HG03045 (cell line): ENCODE measurements around the gene CDKN2B-AS1.

Experiments
- ATAC-seq: cut with Tn5 transposase; IDR thresholded peaks from one replicate; pipeline ENCODE4 v1.9.1; 2021; ENCODE audit warnings: mild to moderate bottlenecking, moderate library complexity; ENCODE audit not compliant: unreplicated experiment

The CDKN2B-AS1 gene

DNA sequence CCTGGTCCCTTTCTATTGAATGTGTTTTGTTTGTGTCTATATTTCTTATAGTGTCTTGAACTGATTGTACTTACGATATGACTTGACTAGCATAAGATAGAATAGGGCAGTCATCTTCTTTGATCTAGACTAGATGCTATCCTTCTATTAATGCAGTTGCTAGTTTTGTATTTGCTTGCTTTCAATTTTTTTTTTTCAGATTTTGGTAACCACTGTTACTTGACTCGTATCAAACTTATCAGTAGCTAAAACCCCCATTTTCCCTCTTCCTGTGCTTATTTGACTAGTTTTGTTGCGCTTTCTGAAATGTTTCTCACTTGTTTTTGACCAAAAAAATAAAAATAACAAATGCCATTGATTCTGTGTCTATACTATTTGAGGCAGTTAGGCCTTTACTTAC, 83.5 kb downstream of the CDKN2B-AS1 start:
- no peak for ATAC-seq

DNA sequence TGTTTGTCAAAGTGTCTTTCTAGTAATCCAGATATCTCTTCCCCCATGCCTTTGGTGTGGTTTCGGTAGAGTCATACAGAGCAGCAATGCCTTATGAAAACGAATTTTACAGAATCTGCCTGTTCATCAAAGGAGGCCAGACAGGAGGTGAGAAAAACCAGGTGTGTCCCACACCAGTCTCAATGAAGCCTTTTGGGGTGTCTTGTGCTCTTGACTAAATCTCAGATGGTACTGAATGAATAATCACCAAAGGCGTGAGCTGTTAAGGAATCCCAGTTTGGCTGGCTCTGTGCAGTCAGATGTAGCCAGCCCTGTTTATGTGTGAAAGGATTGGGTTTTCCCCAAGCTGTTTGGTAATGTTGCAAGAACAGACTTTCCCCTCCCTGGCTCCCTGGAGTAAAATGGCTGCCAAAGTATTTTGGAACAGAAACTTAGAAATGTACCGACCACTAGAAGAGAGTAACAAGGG, 85.3 kb downstream of the CDKN2B-AS1 start:
- ATAC-seq, result peak; percentile 93

DNA sequence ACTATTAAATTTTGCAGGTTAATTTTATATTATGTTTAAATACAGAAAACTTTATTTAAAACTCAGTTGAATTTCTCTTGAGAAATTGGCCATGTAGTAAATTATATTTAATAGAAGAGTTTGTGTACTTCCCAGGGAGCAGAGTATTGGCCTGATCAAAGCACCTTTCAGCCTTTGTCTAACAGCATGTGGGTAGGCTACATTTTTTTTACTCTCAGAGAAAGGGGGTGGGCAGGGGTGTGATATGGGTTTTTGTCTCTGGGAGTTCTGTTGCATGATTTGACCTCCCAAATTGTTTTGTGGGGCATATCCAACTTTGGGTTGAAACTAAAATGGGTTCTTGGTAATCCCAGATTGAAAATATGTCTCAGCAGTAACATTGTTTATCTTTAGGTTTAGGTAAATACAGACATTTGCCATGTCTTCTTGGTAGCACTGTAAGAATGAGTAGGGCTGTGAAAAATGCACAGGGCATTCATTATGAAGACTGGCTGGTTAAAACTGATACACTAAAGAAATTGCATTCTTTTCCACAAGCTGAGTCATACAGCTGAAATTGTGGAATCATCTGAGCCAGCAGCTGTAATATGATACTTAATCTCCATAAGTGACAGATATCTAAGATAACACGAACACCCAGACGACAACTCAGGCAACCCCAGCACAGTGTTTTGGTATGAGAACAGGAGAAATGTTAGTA, 89.9 kb downstream of the CDKN2B-AS1 start:
- ATAC-seq, result no peak

DNA sequence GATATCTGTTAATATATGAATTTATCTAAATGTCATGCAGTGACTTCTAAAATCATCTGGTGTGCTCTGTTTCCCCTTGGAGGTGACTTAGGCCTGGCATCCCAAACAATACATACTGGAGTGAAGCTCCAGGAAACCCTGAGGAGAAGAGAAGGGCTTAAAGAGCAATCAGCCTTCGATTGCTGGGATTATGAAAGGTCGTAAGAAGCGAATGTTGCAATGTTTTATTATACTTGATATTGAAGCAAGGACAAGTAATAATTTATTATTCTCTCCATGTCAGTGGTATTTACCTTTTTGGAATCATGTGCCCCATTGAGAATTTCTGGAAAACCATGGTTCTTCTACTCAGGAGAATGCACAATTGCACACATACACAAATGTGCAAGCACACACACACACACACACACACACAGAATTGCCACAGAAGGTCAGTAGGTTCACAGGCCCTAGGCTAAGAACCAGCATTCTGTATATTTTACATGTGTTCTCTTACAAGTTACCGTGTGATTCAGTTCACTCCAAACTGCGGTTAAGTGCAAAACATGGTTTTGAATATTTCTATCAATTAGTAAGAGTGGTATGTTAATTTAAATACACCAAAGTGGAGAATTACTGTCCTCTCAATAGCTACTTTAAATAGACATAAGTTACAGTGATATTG, 93.6 kb downstream of the CDKN2B-AS1 start:
- no peak for ATAC-seq

DNA sequence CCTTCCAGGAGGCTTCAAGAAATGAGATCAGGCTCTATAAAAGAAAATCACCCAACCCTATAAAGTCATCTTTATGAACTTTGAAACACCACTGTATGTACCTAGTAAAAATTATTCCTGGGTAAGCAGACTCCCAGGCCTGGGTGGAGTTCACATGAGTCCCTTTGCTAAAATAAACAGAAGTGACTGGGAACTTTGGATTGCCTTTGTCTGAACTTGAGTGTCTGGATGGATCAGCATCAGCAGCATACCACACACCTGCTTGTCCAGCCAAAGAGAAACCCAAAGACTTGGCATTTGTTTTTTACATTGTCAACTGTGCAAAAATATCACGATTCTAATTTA, 94.1 kb downstream of the CDKN2B-AS1 start:
- ATAC-seq, result no peak

DNA sequence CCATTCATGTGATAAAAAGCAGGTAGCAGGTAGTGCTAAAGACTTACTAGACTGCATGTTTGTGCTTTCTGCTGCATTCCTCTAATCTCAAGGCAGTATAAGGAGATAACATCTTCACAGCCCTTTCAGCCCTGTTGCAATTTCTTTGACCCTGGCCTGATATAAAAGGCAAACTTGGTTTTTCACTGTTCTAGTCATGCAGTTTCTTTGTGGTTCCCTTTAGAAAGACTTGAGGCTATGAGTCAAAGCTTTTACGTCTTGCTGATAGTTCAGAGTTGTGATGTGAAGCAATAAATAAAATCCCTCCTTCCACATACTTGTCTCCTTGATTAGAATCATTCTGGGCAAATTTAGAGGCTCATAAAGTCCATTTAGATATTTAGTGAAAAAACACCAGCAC, 103.1 kb downstream of the CDKN2B-AS1 start:
- ATAC-seq, result no peak

DNA sequence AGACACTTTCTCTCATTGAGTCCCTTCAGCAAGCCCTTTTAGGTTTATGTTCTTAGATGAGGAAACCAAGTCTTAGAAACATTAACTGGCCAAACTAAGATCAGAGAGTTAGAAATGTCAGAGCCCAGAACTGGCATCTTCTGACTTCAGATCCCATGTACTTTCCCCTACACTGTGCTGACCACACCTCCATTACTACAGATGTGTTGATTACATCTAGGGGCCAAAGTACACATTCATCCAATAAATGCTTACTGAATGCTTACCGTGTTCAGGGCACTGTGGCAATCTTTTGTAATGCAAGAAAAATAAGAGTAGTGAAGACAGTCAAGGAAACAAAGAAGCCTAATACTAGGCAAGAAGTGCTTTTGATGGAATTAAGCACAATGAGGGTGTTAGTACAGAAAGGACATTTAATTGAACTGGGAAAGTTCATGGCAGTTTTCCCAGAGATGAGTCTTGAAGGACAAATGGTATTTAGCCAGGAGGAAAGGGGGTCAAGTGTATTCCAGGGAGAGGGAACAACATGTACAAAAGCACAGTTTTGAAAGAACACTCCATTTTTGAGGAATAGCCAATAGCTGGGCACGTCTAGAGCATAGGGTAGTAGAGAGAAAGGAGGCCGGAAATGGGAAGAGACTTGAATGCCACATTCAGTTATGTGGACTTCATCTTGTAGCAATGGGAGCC, 104.2 kb downstream of the CDKN2B-AS1 start:
- no peak for ATAC-seq

DNA sequence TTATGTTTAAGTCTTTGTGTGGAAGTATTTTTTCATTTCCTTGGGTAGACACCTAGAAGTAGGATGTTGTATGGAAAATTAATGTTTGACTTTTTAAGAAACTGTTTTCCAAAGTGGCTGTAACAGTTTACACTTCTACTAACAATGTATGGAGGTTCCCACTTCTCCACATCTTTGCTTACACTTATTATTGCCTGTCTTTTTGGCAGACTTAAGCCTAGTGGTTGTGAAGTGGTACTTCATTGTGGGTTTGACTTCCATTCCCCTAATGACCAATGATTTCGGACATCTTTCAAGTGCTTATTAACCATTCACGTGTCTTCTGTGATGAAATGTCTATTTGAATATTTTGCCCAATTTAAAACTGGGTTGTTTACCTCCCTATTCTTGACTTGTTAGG, 106.0 kb downstream of the CDKN2B-AS1 start:
- no peak for ATAC-seq

DNA sequence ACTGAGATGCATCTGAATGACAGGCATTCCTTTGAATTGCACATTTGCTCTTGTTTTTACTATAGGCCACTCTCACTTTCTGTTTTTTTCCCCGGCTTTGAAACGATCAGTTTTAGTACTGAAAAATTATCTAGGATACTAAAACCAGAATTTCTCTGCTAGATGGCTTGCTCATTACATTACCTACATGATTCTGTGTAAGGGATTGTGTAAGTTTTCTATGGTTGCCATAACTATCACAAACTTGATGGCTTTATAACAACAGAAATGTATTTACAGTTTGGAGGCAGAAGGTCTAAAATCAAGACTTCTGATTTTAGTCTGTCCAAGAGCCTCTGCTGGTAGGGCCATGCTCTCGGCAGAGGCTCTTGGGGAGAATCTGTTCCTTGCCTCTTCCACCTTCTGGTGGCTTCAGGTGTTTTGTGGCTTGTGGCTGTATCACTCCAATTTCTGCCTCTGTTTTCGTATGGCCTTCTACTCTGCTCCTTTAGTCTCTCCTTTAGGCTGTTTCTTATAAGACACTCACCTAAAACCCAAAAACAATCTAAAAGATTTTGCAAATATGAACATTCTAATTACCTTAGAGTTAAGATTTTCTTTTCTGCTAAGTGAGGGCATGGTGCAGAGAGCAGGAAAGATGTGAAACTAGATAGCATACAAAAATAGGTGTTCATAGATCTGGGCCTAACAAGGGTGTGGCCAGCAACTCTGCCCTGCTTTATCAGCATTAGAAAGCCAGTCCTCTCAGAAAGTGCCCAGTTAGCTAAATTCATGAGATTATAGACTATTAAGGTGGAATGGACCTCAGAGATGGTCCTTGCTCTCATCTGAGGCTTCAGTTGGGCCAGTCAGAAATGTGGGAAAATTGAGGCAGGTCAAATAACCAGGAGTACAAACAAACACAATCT, 107.8 kb downstream of the CDKN2B-AS1 start:
- no peak for ATAC-seq

DNA sequence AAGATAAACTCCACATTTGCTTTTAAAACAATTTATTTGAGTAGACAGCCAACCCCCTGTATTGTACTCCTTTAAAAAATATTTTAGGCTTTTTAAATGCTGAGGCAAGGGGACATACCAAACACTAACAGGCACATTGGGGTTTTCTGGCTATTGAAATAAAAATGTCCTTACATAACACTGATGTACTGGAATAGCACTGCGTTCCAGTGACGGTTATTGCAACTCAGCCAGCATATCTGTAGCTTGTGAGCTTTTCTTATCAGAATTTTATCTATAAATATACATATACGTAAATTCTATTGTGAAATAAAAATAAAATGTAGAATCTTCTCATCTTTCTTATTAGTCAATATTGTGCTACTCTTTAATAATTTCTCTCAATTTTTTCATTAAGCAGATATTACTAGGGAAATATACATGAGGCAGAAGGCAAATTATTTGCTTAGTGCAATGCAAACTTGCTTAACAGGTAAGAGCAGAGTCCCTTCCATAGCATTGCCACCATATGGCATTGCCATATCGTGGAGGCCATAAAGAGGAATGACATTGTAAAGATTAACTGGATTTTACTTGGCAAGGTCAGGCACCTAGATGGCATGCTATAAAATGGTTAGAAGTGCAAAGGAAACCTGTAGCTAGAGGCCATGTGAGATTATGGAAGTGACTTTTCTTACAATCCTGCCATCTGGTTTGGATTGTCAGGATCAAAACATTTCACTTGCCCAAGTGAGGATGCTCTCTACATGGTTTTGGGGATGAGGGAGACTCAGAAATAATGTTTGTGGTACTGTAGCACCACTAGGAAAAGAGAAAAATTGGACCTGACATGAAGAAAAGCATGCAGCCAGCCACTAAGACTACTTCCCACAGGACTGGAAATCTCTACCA, 109.3 kb downstream of the CDKN2B-AS1 start:
- ATAC-seq, result no peak

DNA sequence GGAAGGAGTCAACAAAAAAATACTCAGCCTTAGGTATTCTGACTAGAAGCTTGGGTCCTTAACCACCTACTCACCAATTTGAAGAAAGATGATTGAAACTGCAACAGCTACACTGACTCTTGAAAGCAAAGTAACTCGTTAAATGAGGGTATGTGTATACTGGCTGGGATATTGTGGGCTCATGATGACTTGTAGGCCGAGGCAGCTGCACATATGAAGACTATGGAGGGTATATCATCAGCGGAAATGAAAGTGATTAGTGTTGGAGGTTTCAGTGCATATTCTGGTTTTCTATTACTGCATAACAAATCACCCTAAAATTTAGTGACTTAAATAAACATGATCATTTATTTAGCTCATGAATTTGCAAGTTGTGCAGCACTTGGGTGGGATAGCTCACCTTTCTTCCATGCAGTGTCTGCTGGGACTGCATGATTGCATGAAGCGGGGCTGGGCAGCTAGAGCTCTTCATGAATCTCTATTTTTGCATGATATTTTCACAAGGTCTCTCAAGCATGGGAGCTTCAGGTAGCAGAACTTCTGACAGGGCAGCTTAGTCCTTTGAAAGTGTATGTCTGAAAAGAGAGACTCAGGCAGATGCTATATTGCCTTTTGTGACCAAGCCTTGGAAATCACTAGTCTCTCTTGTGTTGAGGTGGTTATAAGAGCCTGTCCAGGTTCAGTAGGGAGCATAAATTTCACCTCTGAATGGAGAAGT, 110.6 kb downstream of the CDKN2B-AS1 start:
- ATAC-seq, result peak; percentile 98

DNA sequence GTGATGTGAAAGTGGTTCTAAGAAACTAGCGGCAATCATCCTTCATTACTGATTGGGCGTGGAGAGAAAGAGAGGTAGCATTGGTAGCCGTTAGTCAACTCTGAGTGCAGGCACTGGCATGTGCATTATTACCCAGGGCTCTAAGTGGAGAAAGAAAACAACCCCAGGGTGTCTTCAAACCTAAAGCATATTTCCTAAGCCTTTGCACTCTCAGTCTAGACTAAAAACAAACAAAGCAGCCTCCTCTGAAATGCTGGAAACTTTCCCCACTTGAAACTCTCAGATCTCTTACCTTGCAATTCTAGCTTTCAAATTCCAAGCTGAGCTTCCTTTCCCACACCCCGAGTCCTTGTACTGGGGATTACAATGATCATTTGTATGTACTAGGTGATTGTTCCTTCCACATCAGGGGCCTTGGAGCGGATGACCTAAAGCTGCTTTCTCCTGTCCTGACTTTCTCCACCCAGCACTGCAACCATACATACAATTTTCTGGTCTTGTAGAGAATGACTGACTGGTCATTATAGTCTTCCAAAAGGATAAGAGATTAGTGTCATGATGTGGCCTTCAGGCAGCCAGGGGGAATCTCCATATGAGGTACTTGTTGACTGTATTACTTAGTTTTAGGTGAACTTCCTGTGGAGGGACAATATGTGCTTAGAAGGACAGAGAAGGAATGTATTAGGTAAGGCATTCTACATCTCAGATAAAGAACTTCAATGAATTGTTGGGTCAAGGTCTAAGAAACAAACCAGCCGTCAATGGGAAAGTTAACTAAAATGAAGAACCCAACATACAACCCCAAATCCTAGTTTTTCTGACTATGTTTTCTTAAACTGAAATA, 112.8 kb downstream of the CDKN2B-AS1 start:
- ATAC-seq, result no peak

DNA sequence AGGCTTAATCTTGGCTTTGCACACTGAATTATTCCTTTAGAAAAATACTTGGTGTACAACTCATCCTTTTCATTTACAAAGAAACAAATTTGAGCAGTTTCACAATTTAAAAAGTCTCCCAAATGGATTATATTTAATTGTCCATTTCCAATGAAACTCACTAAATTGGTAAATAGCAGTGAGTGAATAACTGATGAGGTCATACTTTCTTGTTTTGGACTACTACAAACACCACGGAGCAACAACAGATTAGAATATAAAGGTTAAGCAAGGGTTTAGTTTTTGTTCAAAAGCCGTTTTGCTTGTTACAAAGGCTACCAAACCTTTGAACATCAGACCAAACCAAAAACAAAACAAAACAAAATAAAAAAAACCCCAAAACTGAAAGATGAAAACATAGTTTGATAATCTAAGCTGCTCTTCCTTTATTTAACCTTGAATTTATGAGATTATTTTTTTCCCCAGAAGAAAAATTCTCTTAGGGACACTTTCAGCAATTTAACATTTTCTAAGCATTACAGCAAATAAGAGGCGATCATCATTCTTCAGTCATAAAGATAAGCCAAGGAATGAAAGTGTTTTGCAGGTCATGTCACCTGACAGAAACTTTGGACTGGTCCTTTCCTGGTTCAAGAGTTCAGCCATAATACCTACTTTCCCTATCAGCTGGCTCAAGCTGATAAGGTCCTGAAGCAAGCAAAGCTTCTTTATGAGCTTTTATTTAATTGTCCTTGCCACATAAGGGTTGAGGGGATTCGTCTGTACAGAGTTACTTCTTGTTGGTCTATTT, 114.2 kb downstream of the CDKN2B-AS1 start:
- ATAC-seq, result no peak

DNA sequence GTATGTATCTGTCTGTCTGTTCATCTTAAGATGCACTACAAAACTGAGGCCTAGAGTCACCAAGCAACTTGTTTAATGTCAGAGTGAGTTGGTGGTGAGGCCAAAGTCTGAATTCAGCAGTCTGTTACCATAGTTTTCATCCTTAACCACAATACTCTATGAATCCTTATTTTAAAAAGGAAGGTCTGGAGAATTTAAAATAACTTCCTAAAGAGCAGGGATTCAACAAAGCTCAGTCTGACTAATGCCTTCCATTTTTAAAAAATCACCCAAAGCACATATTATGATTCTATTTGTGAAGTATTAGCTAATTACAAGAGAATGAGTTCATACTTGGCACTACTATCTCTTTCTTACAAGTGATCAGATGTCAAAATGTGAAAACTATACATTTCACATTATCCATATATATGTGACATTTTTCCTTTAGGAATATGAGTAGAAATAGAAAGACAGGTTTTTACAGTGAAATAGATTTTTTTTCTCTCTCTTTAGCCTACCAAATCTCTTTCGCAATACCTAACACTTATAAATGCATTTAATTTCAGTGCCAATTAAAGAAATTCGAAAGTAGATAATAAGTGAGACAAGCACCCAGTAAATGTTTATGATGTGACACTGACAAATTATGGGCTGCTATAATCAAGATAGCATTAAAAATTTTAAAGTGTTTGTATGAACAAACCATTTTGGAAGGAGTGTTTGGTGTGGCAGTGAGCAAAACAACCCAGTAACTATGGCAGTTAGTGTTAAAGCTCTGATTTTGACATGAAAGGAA, 116.8 kb downstream of the CDKN2B-AS1 start:
- ATAC-seq, result no peak

DNA sequence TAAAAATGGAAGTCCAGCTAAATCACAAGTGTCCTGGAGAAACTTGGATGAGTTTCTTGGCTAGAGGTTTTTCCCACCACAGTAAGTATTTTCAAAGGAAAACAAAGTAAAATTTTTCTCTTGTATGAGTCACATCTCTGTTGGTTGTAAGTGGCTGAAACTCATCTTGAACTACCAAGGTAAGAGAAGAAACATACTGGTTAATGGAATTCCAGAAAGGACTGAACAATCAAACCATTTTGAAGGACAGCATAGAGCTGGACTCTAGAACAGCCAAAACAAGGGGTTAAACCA, 117.3 kb downstream of the CDKN2B-AS1 start:
- ATAC-seq, result no peak

DNA sequence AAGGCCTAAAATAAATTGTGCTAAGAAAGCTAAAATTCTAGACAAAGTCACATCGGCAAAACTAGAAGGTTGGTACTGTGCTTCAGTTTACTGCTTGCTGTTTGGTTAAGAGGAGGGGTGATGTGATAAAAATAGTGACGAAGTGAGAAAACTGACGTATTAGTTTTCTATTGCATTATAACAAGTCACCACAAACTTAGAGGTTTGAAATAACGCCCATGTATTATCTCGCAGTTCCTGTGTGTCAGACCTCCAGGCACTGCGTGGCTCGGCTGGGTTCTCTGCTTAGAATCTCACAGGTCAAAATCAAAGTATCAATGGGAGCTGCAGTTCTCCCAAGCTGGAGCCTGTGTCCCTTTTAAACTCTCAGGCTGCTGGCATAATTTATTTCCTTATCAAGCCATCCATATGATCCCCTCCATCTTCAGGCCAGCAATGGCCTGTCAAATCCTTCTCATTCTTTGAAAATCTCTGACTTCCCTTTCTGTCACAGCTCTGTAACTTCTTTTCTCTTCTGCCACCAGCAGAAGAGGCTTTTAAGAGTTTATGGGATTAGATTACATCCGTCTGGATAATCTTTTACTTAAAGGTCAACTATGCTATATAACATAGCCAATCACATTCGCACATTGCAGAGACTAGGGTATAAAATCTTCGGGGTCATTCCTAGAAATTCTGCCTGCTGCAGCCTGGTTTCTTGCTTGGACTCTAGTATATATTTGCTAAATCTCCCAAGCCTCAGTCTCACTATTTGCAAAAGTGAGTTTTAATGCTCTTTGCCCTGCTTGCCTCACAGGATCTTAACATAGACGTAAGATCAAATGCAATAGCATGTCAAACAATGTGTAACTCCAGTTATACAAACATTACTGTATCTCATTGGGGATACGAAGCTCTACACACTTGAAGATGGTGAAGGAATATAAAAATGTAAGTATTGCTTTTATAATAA, 118.6 kb downstream of the CDKN2B-AS1 start:
- no peak for ATAC-seq
